ENCODE measurements around the gene CCL14.
"Not testable (repeated sequence)": the region's sequence is repeated elsewhere in the genome, so short reads cannot be mapped to it uniquely, and the experiment has no call there.

The CCL14 gene

GRCh38 chr17:36011201-36011600 is 24.7 kb upstream of the CCL14 start:
- WGBS = 87% methylated on average over 1 of the region's 2 CpGs
- Histone ChIP-seq H3K4me3 (ENCODE audit: low read length) (no peak overlapping the region), H3K36me3 (ENCODE audit: insufficient read depth, low read length) (no peaks in the 10 kb centered on the region), H3K9ac (ENCODE audit: low read depth, low read length) (no peak overlapping the region), H3K4me1 (ENCODE audit: insufficient read depth, low read length) (no peaks in the 10 kb centered on the region), H3K9me3 (ENCODE audit: insufficient read depth, low read depth, low read length) (peaks cover 19% of the 10 kb centered on the region), H3K27ac (ENCODE audit: low read depth, low read length) (no peak overlapping the region), H3K27me3 (ENCODE audit: insufficient read depth, low read length) (no peaks in the 10 kb centered on the region)

GRCh38 chr17:36008998-36009665 is 22.6 kb upstream of the CCL14 start:
- Histone ChIP-seq H3K9me3 (ENCODE audit: insufficient read depth, low read depth, low read length) (peaks cover 19% of the 10 kb centered on the region), H3K36me3 (ENCODE audit: insufficient read depth, low read length) (no peaks in the 10 kb centered on the region), H3K27me3 (ENCODE audit: insufficient read depth, low read length) (no peaks in the 10 kb centered on the region), H3K27ac (ENCODE audit: low read depth, low read length) (no peak overlapping the region), H3K4me1 (ENCODE audit: insufficient read depth, low read length) (no peaks in the 10 kb centered on the region), H3K9ac (ENCODE audit: low read depth, low read length) (no peak overlapping the region), H3K4me3 (ENCODE audit: low read length) (no peak overlapping the region)
- 76% methylated on average over 14 of the region's 14 CpGs for WGBS

DNA sequence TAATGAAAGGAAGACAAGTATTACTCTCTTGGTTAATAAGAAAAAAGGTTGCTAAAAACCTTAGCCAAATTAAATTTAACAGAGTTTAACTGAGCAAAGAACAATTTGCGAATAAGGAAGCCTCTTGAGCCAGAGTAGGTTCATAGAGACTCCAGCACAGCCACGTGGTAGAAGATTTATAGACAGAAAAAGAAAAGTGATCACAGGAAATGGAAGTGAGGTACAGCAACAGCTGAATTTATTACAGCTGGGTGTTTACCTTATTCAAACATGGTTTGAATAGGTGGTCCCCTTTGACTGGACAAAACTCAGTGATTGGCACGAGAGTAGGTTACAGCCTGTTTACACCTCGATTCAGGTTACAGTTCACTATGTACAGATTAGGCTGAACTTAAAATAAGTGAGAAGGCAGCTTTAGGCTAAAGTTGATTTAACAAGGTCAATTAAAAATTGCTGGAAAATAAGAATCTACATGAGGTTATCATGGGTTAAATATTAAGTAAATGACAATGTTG is 18.1 kb upstream of the CCL14 start:
- H3K4me3 ChIP-seq (ENCODE audit: low read length) = no peak overlapping the region
- no peak overlapping the region for H3K9ac ChIP-seq (ENCODE audit: low read depth, low read length)
- 94% methylated on average over 4 of the region's 4 CpGs for WGBS
- no peaks in the 10 kb centered on the region for H3K4me1 ChIP-seq (ENCODE audit: insufficient read depth, low read length)
- no peak overlapping the region for H3K27ac ChIP-seq (ENCODE audit: low read depth, low read length)
- H3K36me3 ChIP-seq (ENCODE audit: insufficient read depth, low read length) = no peaks in the 10 kb centered on the region
- H3K27me3 ChIP-seq (ENCODE audit: insufficient read depth, low read length) = no peaks in the 10 kb centered on the region
- H3K9me3 ChIP-seq (ENCODE audit: insufficient read depth, low read depth, low read length) = peaks cover 14% of the 10 kb centered on the region

DNA sequence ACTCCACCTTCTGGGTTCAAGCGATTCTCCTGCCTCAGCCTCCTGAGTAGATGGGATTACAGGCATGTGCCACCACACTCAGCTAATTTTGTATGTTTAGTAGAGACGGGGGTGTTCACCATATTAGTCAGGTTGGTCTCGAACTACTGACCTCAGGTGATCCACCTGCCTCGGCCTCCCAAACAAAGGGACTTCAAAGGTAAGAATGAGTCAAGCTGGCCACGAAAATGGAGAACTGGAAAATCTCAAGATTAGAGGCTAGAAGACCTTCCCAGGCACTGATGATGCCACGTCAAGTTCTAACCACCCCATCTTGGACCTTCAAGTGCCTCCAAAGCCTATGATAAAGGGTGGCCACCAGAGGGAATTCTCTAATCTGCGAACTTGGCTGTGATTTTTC is 16.1 kb upstream of the CCL14 start:
- no peaks in the 10 kb centered on the region for H3K9me3 ChIP-seq (ENCODE audit: insufficient read depth, low read depth, low read length)
- H3K27me3 ChIP-seq (ENCODE audit: insufficient read depth, low read length) = no peaks in the 10 kb centered on the region
- 92% methylated on average over 7 of the region's 7 CpGs for WGBS
- H3K36me3 ChIP-seq (ENCODE audit: insufficient read depth, low read length) = no peaks in the 10 kb centered on the region
- no peak overlapping the region for H3K27ac ChIP-seq (ENCODE audit: low read depth, low read length)
- H3K4me1 ChIP-seq (ENCODE audit: insufficient read depth, low read length) = no peaks in the 10 kb centered on the region
- no peak overlapping the region for H3K4me3 ChIP-seq (ENCODE audit: low read length)
- no peak overlapping the region for H3K9ac ChIP-seq (ENCODE audit: low read depth, low read length)

- Histone ChIP-seq H3K9me3 (ENCODE audit: insufficient read depth, low read depth, low read length) (no peaks in the 10 kb centered on the region), H3K36me3 (ENCODE audit: insufficient read depth, low read length) (no peaks in the 10 kb centered on the region), H3K4me3 (ENCODE audit: low read length) (no peak overlapping the region), H3K27me3 (ENCODE audit: insufficient read depth, low read length) (no peaks in the 10 kb centered on the region), H3K27ac (ENCODE audit: low read depth, low read length) (no peak overlapping the region), H3K9ac (ENCODE audit: low read depth, low read length) (no peak overlapping the region), H3K4me1 (ENCODE audit: insufficient read depth, low read length) (no peaks in the 10 kb centered on the region)
- WGBS = 98% methylated on average over 6 of the region's 6 CpGs
These were observed 15.5 kb upstream of the CCL14 start for GRCh38 chr17:36001862-36002603.

DNA sequence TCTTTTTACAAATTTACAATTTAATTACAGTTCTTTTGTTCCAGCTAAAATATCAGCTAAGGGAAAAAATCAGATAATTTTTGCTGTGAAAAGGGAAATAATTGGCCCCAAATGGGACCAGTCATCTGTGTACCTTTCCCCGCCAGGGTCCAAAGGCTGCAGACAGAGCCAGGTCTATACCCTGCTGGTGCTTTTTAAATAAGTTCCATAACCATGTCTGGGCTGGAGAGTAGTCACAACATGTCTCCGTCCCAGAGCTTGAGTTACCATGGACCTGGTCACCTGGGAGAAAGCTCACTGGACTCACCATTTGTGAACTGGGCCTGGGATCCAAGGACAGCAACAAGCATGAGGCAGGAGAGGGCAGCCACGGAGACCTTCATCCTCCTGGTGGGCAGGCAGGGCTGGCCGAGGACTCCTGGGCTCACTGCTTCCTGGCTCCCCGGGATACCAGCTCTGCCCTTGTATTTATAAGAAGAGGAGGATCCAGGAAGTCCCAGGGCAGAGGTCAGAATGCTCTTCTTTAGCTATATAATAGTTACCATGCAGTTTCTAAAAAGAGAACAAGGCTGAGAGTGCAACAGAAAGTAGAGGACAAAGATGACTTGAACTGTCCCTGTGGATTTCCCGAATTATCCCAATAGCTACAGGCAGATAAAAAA is 14.7 kb upstream of the CCL14 start, which contains the start of gene CCL15:
TSS of gene CCL15 (minus strand) at position 444 of the 662 bp plus-strand sequence. CDS start at position 383, 61 bp downstream.
- 81% methylated on average over 6 of the region's 6 CpGs for WGBS
- H3K36me3 ChIP-seq (ENCODE audit: insufficient read depth, low read length) = no peaks in the 10 kb centered on the region
- H3K4me1 ChIP-seq (ENCODE audit: insufficient read depth, low read length) = no peaks in the 10 kb centered on the region
- no peaks in the 10 kb centered on the region for H3K9me3 ChIP-seq (ENCODE audit: insufficient read depth, low read depth, low read length)
- no peaks in the 10 kb centered on the region for H3K27me3 ChIP-seq (ENCODE audit: insufficient read depth, low read length)
- H3K9ac ChIP-seq (ENCODE audit: low read depth, low read length) = no peak within 1 kb of the TSS
- no peak within 1 kb of the TSS for H3K27ac ChIP-seq (ENCODE audit: low read depth, low read length)
- no peak within 1 kb of the TSS for H3K4me3 ChIP-seq (ENCODE audit: low read length)

DNA sequence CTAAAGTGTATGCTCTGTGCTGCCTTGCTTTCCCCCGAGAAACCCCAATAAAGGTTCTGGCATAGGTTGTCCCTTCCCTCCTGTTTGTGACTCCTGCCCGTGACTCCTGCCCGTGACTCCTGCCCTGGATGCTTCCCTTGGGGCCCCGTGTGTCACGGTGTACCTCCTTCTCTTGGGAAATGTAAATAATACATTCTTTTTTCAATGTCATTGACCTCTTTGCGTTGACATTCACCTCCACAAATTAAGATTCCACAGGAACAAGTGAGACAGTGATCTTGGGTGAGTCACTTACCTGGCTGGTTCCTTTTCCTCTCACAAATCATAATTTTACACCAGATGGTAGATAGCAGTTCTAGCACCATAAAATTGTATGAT is 14.2 kb upstream of the CCL14 start:
- Histone ChIP-seq H3K27me3 (ENCODE audit: insufficient read depth, low read length) (no peaks in the 10 kb centered on the region), H3K4me1 (ENCODE audit: insufficient read depth, low read length) (no peaks in the 10 kb centered on the region), H3K36me3 (ENCODE audit: insufficient read depth, low read length) (no peaks in the 10 kb centered on the region), H3K9ac (ENCODE audit: low read depth, low read length) (no peak overlapping the region), H3K27ac (ENCODE audit: low read depth, low read length) (no peak overlapping the region), H3K9me3 (ENCODE audit: insufficient read depth, low read depth, low read length) (no peaks in the 10 kb centered on the region), H3K4me3 (ENCODE audit: low read length) (no peak overlapping the region)
- 94% methylated on average over 5 of the region's 6 CpGs for WGBS

DNA sequence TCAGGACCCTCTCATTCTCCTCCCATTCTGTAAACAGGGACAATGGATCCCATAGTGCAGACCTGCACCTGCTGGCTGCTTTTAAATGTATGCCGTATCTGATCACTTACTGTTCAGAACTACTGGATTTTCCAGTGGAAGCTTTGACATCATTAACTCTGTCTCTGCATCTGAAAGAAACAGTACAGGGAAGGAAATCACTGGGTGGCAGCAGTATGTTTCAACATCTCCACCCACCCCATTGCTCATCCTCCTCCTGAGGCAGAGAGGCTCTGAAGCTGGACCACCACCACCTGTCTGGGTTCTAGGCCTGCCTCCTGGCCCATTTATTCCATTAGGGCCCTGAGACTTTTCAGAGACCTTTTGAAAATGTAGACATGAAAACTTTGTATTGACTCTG is 12.2 kb upstream of the CCL14 start:
- WGBS = 100% methylated on average over 1 of the region's 1 CpG
- no peaks in the 10 kb centered on the region for H3K36me3 ChIP-seq (ENCODE audit: insufficient read depth, low read length)
- H3K4me3 ChIP-seq (ENCODE audit: low read length) = no peak overlapping the region
- H3K27ac ChIP-seq (ENCODE audit: low read depth, low read length) = no peak overlapping the region
- no peaks in the 10 kb centered on the region for H3K9me3 ChIP-seq (ENCODE audit: insufficient read depth, low read depth, low read length)
- no peaks in the 10 kb centered on the region for H3K27me3 ChIP-seq (ENCODE audit: insufficient read depth, low read length)
- H3K9ac ChIP-seq (ENCODE audit: low read depth, low read length) = no peak overlapping the region
- no peaks in the 10 kb centered on the region for H3K4me1 ChIP-seq (ENCODE audit: insufficient read depth, low read length)

- no peak overlapping the region for H3K4me3 ChIP-seq (ENCODE audit: low read length)
- no peaks in the 10 kb centered on the region for H3K27me3 ChIP-seq (ENCODE audit: insufficient read depth, low read length)
- H3K4me1 ChIP-seq (ENCODE audit: insufficient read depth, low read length) = no peaks in the 10 kb centered on the region
- H3K9me3 ChIP-seq (ENCODE audit: insufficient read depth, low read depth, low read length) = no peaks in the 10 kb centered on the region
- no peaks in the 10 kb centered on the region for H3K36me3 ChIP-seq (ENCODE audit: insufficient read depth, low read length)
- no peak overlapping the region for H3K27ac ChIP-seq (ENCODE audit: low read depth, low read length)
- H3K9ac ChIP-seq (ENCODE audit: low read depth, low read length) = no peak overlapping the region
- 85% methylated on average over 11 of the region's 11 CpGs for WGBS
These were observed 11.6 kb upstream of the CCL14 start for GRCh38 chr17:35998018-35998545.

DNA sequence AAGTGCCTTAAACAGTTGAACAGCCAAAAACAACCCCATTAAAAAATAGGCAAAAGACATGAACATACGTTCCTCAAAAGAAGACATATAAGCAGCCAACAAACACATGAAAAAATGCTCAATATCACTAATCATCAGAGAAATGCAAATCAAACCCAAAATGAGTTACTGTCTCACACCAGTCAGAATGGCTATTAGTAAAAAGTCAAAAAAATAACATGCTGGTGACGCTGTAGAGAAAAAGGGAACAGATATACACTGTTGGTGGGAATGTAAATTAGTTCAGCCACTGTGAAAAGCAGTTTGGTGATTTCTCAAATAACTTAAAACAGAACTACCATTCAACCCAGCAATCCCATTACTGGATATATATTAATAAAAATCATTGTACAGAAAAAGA is 8.8 kb upstream of the CCL14 start:
- H3K9me3 ChIP-seq (ENCODE audit: insufficient read depth, low read depth, low read length); H3K4me1 ChIP-seq (ENCODE audit: insufficient read depth, low read length); H3K27me3 ChIP-seq (ENCODE audit: insufficient read depth, low read length); H3K27ac ChIP-seq (ENCODE audit: low read depth, low read length); H3K4me3 ChIP-seq (ENCODE audit: low read length); H3K36me3 ChIP-seq (ENCODE audit: insufficient read depth, low read length); H3K9ac ChIP-seq (ENCODE audit: low read depth, low read length): not testable (repeated sequence)
- WGBS = 64% methylated on average over 2 of the region's 2 CpGs

DNA sequence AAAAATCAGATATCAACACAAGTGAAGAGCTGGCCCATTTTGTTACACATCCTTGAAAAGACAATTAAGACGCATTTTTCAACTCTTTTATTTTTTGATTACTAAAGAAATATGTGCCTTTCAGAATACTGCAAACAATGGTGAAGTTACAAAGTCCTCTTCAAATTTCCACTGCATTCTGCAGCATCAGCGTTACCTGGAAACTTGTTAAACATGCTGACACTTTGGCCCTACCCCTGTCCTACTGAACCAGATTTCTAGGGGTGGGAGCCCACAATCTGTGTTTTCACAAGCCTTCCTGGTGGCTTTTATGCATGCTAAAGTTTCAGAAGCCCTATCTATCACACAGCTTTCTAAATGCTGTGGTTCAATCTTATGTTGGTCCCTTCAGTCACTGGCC is 4.5 kb upstream of the CCL14 start:
- no peaks in the 10 kb centered on the region for H3K4me1 ChIP-seq (ENCODE audit: insufficient read depth, low read length)
- H3K27ac ChIP-seq (ENCODE audit: low read depth, low read length) = no peak overlapping the region
- no peaks in the 10 kb centered on the region for H3K36me3 ChIP-seq (ENCODE audit: insufficient read depth, low read length)
- WGBS = 89% methylated on average over 2 of the region's 2 CpGs
- no peaks in the 10 kb centered on the region for H3K27me3 ChIP-seq (ENCODE audit: insufficient read depth, low read length)
- H3K9ac ChIP-seq (ENCODE audit: low read depth, low read length) = no peak overlapping the region
- H3K9me3 ChIP-seq (ENCODE audit: insufficient read depth, low read depth, low read length) = no peaks in the 10 kb centered on the region
- no peak overlapping the region for H3K4me3 ChIP-seq (ENCODE audit: low read length)

Measured in HUES64 (cell line).